Activated CD4-positive, alpha-beta T cell treated with anti-CD3 and anti-CD28 coated beads, Interleukin-2, amount 10 ng/mL, durations not matched to agents 7 days and 5 days (primary cell): ENCODE results near the gene SSH2. TPM values are rescaled to one million over a fixed set of nuclear protein-coding genes. Genes with fewer than 3 reads are reported as not detected.
"Not testable (repeated sequence)": the region's sequence is repeated elsewhere in the genome, so short reads cannot be mapped to it uniquely, and the experiment has no call there.

Experiments
- CTCF ChIA-PET: fragments of 350-600 bp; sonication (Branson Sonifier 250); formaldehyde crosslinking; loops from one replicate; lab custom pipeline; 2021; ENCODE audit warnings: antibody characterized with exemption; lab: Charles Lee
- POLR2A ChIA-PET: fragments of 350-600 bp; sonication (Branson Sonifier 250); formaldehyde crosslinking; loops from one replicate; lab custom pipeline; 2021; ENCODE audit warnings: antibody characterized with exemption; lab: Charles Lee
- DNase-seq: peaks from one replicate; pipeline ENCODE4 v3.0.0-alpha.2; 2020
- H3K27ac Mint-ChIP-seq: one replicate; pipeline ENCODE4 v1.8.0; 2021; ENCODE audit warnings: mild to moderate bottlenecking, moderate library complexity, mixed read lengths
- H3K27me3 Mint-ChIP-seq: one replicate; pipeline ENCODE4 v1.8.0; 2021; ENCODE audit warnings: mixed read lengths
- H3K36me3 Mint-ChIP-seq: one replicate; pipeline ENCODE4 v1.8.0; 2021; ENCODE audit warnings: low read depth, mixed read lengths
- H3K4me1 Mint-ChIP-seq: one replicate; pipeline ENCODE4 v1.8.0; 2021; ENCODE audit warnings: mixed read lengths
- H3K4me3 Mint-ChIP-seq: one replicate; pipeline ENCODE4 v1.8.0; 2021; ENCODE audit warnings: mild to moderate bottlenecking, moderate library complexity, mixed read lengths
- H3K9me3 Mint-ChIP-seq: one replicate; pipeline ENCODE4 v1.8.0; 2021; ENCODE audit warnings: mixed read lengths
- total RNA-seq, 2 experiments: library from RNA; stranded (reverse); gene quantifications; one replicate each; pipeline ENCODE4 v1.2.3, GENCODE V29; 2021

SSH2 gene
- total RNA-seq, 2 experiments from 2014 or later = 72.5 to 74.2 TPM

- no peaks in the 10 kb centered on the region for H3K9me3 Mint-ChIP-seq
- H3K4me3 Mint-ChIP-seq = no peak overlapping the region
- H3K36me3 Mint-ChIP-seq = peaks cover 3% of the 10 kb centered on the region
- H3K27ac Mint-ChIP-seq = no peak overlapping the region
- H3K27me3 Mint-ChIP-seq = no peaks in the 10 kb centered on the region
- no peak for DNase-seq
- ChIA-PET CTCF (interaction anchor here (1.0 to 4.8 kb wide), 2 partner anchors 12 to 15 kb away, joined by 4 to 24 read pairs; partner anchors contain the start of gene SSH2), POLR2A (no interaction called here)
- peaks cover 13% of the 10 kb centered on the region for H3K4me1 Mint-ChIP-seq
These were observed 10.8 kb downstream of the SSH2 start for GRCh38 chr17:29918922-29919856.

GRCh38 chr17:29918016-29918415 is 12.0 kb downstream of the SSH2 start:
- DNase-seq = no peak
- Mint-ChIP-seq H3K27me3 (no peaks in the 10 kb centered on the region), H3K4me3 (no peak overlapping the region), H3K36me3 (peaks cover 3% of the 10 kb centered on the region), H3K9me3 (no peaks in the 10 kb centered on the region), H3K4me1 (peaks cover 13% of the 10 kb centered on the region), H3K27ac (no peak overlapping the region)
- ChIA-PET CTCF (interaction anchor here (0.8 to 1.8 kb wide), 2 partner anchors 13 to 107 kb away, joined by 3 to 5 read pairs; no protein-coding TSS in a partner anchor), POLR2A (no interaction called here)

GRCh38 chr17:29914819-29915537 is 15.1 kb downstream of the SSH2 start:
- ChIA-PET POLR2A (no interaction called here), CTCF (interaction anchor here (0.6 to 0.7 kb wide), 3 partner anchors 102 to 1976 kb away, joined by 5 to 7 read pairs (median 6); no protein-coding TSS in a partner anchor)
- H3K27me3 Mint-ChIP-seq = no peaks in the 10 kb centered on the region
- no peak overlapping the region for H3K27ac Mint-ChIP-seq
- peaks cover 15% of the 10 kb centered on the region for H3K4me1 Mint-ChIP-seq
- H3K9me3 Mint-ChIP-seq = no peaks in the 10 kb centered on the region
- peaks cover 6% of the 10 kb centered on the region for H3K36me3 Mint-ChIP-seq
- no peak overlapping the region for H3K4me3 Mint-ChIP-seq
- no peak for DNase-seq

- Mint-ChIP-seq H3K9me3 (peaks cover 6% of the 10 kb centered on the region), H3K27me3 (no peaks in the 10 kb centered on the region), H3K4me3 (no peak overlapping the region), H3K36me3 (peaks cover 11% of the 10 kb centered on the region), H3K4me1 (peaks cover 13% of the 10 kb centered on the region), H3K27ac (no peak overlapping the region)
- DNase-seq = no peak
- ChIA-PET CTCF (interaction anchor here (0.9 to 1.6 kb wide), 4 partner anchors 13 to 37 kb away, joined by 3 to 5 read pairs (median 4); partner anchors contain the start of gene SSH2), POLR2A (no interaction called here)
These were observed 18.3 kb downstream of the SSH2 start for GRCh38 chr17:29911641-29912177.

GRCh38 chr17:29909236-29910003 is 20.6 kb downstream of the SSH2 start:
- CTCF ChIA-PET = interaction anchor here (0.9 to 1.4 kb wide), 2 partner anchors 22 to 73 kb away, joined by 3 to 5 read pairs; no protein-coding TSS in a partner anchor
- peaks cover 15% of the 10 kb centered on the region for H3K9me3 Mint-ChIP-seq
- H3K4me1 Mint-ChIP-seq = peaks cover 14% of the 10 kb centered on the region

GRCh38 chr17:29906969-29907368 is 23.1 kb downstream of the SSH2 start:
- ChIA-PET POLR2A (no interaction called here), CTCF (no interaction called here)
- Mint-ChIP-seq H3K27me3 (no peaks in the 10 kb centered on the region), H3K36me3 (peaks cover 27% of the 10 kb centered on the region), H3K27ac (no peak overlapping the region), H3K4me3 (no peak overlapping the region), H3K9me3 (peaks cover 19% of the 10 kb centered on the region), H3K4me1 (peaks cover 24% of the 10 kb centered on the region)
- DNase-seq = no peak

More at GRCh38 chr17:29909236-29910003, 20.6 kb downstream of the SSH2 start:
- Mint-ChIP-seq H3K4me3 (no peak overlapping the region), H3K36me3 (peaks cover 27% of the 10 kb centered on the region), H3K27ac (no peak overlapping the region), H3K27me3 (no peaks in the 10 kb centered on the region)
- DNase-seq = no peak
- POLR2A ChIA-PET = no interaction called here

GRCh38 chr17:29905879-29906167 is 24.2 kb downstream of the SSH2 start:
- no peak for DNase-seq
- H3K9me3 Mint-ChIP-seq = peaks cover 19% of the 10 kb centered on the region
- H3K27ac Mint-ChIP-seq = no peak overlapping the region
- CTCF ChIA-PET = no interaction called here
- H3K4me1 Mint-ChIP-seq = peaks cover 32% of the 10 kb centered on the region
- H3K4me3 Mint-ChIP-seq = no peak overlapping the region
- POLR2A ChIA-PET = no interaction called here
- H3K36me3 Mint-ChIP-seq = peaks cover 27% of the 10 kb centered on the region
- H3K27me3 Mint-ChIP-seq = no peaks in the 10 kb centered on the region

GRCh38 chr17:29905086-29905878 is 24.7 kb downstream of the SSH2 start:
- ChIA-PET CTCF (no interaction called here), POLR2A (no interaction called here)
- Mint-ChIP-seq H3K27me3 (no peaks in the 10 kb centered on the region), H3K27ac (no peak overlapping the region), H3K4me3 (no peak overlapping the region), H3K9me3 (peaks cover 19% of the 10 kb centered on the region), H3K36me3 (peaks cover 27% of the 10 kb centered on the region), H3K4me1 (peaks cover 32% of the 10 kb centered on the region)
- DNase-seq = no peak

GRCh38 chr17:29903471-29903870 is 26.6 kb downstream of the SSH2 start:
- POLR2A ChIA-PET = no interaction called here
- Mint-ChIP-seq H3K4me1 (peaks cover 24% of the 10 kb centered on the region), H3K9me3 (peaks cover 19% of the 10 kb centered on the region), H3K36me3 (peaks cover 25% of the 10 kb centered on the region), H3K4me3 (no peak overlapping the region), H3K27ac (no peak overlapping the region), H3K27me3 (no peaks in the 10 kb centered on the region)
- no peak for DNase-seq
- CTCF ChIA-PET = no interaction called here

- H3K27me3 Mint-ChIP-seq, DNase-seq, H3K4me3 Mint-ChIP-seq, POLR2A ChIA-PET, H3K9me3 Mint-ChIP-seq, CTCF ChIA-PET: not testable (repeated sequence)
- H3K27ac Mint-ChIP-seq = peak overlapping the region; percentile 19
- H3K36me3 Mint-ChIP-seq = peaks cover 13% of the 10 kb centered on the region
- peaks cover 19% of the 10 kb centered on the region for H3K4me1 Mint-ChIP-seq
These were observed 32.9 kb downstream of the SSH2 start for GRCh38 chr17:29897136-29897535.

- Mint-ChIP-seq H3K4me3 (no peak overlapping the region), H3K27ac (no peak overlapping the region), H3K9me3 (peaks cover 16% of the 10 kb centered on the region), H3K27me3 (no peaks in the 10 kb centered on the region), H3K4me1 (peaks cover 22% of the 10 kb centered on the region), H3K36me3 (peaks cover 29% of the 10 kb centered on the region)
- ChIA-PET POLR2A (no interaction called here), CTCF (interaction anchor here (0.5 to 1.1 kb wide), 3 partner anchors 39 to 207 kb away, joined by 3 to 5 read pairs (median 3); no protein-coding TSS in a partner anchor)
- DNase-seq = no peak
These were observed 37.8 kb downstream of the SSH2 start for GRCh38 chr17:29892201-29892600.
